T1000 (cell line): ENCODE data around the gene TSSK3.
"Not testable (repeated sequence)": the region's sequence is repeated elsewhere in the genome, so short reads cannot be mapped to it uniquely, and the experiment has no call there.

ENCODE experiments used
- DNase-seq: peaks from one replicate; lab custom pipeline; 2025; ENCODE audit warnings: mixed read lengths; lab: John Stamatoyannopoulos, UW

TSSK3 gene

DNA sequence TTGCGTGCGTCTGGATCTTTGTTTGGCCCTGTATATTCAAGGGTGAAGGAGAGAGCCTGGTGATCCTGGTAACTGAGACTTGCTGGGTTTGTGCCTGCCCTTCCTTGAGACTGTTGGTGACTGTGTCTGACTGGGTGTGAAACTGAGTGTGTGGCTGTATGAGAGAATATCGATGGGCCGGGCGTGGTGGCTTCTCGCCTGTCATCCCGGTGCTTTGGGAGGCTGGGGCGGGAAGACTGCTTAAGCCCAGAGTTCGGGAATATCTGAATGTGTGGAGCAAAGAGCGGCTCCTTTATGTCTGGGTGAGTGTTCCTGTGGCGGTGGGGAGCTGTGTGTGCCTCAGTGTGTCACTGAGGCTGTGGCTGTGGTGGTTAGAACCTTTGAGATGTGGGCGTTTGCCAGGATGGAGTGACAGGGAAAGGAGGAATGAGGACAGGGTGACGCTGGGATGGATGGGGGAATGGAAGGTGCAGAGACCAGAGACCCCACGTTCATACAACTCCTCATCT lies 23.6 kb upstream of the TSSK3 start:
- DNase-seq = no peak

GRCh38 chr1:32339363-32339978 lies 22.9 kb upstream of the TSSK3 start:
- peak; percentile 22 for DNase-seq

GRCh38 chr1:32341186-32341757 lies 21.1 kb upstream of the TSSK3 start:
- no peak for DNase-seq

GRCh38 chr1:32341971-32342370 lies 20.4 kb upstream of the TSSK3 start:
- no peak for DNase-seq

GRCh38 chr1:32342704-32343103 lies 19.6 kb upstream of the TSSK3 start:
- no peak for DNase-seq

- no peak for DNase-seq
These were observed 17.0 kb upstream of the TSSK3 start for GRCh38 chr1:32345289-32345827.

- DNase-seq = no peak
These were observed 15.7 kb upstream of the TSSK3 start for GRCh38 chr1:32346532-32347157.

DNA sequence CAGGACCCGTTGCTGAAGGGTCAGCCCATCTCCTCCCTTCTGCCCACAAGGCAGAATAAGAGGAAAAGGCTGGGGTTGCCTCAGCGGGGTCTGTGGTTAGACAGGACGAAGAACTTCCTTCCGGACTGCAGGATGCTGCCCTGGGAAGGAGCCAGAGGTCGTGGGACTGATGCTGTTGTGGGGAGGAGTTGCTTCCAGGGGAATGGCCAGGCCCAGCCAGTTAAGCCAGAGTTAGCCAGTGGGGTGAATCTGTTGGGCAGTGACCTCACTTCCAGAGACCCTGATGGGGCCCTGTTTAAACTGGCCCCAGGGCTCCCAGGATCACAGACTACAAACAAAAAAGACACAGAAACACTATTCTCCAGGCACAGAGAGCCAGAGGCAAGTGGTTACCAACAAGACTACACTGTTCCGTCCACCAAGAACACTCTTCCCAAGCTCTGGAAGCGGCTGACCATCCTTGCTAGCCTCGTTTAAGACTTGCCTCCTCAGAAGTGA lies 13.1 kb upstream of the TSSK3 start:
- DNase-seq = no peak

DNA sequence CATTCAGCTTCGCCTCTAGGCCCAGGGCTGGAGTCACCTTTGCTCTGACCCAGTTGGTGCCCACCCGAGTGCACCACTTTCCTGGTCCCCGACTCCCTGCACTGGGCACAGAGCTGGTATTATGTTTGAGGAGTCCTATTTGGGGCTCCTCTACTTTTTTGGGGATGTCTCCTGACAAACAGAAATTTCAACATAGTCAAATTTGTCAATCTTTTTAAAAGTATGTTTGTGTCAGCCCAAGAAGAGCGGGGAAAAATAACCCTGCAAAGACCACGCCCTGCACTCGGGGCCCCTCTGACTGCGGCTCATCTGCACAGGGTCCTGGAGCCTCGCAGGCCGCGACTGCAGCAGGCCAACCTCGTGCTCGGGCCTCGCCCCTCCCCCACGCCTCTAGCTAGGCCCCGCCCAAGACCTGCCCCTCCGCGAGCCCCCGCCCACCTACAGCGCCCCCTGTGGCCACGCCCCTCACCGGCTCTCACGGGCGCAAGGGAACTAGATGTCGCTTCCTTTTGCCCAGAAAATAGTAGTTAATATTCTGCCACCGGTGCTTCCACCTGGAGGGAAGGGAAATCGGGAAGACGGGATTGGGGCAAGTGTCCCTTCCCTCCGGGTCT lies 11.4 kb upstream of the TSSK3 start:
- no peak for DNase-seq

GRCh38 chr1:32351399-32352238 lies 10.7 kb upstream of the TSSK3 start:
- peak; percentile 89 for DNase-seq

DNA sequence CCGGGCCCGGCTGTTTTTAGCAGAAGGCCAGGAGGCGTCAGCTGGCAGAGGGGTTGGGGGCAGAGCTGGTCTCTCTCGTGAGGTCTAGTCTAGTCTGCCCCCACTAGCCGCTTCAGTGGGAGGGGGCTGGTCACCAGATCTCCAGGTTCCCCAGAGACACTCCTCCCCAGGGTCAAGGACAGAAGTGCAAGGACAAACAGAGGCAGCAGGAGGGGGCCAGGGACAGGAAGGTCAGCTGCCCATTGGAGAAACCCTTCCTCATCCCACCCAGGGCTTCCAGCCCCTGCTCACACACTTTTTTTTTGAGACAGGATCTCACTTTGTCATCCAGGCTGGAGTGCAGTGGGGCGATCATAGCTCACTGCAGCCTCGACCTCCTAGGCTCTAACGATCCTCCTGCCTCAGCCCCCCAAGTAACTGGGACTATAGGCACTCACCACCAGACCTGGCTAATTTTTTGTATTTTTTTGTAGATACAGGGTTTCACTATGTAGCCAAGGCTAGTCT lies 10.0 kb upstream of the TSSK3 start:
- DNase-seq = no peak

- no peak for DNase-seq
These were observed 9.4 kb upstream of the TSSK3 start for GRCh38 chr1:32352831-32353383.

DNA sequence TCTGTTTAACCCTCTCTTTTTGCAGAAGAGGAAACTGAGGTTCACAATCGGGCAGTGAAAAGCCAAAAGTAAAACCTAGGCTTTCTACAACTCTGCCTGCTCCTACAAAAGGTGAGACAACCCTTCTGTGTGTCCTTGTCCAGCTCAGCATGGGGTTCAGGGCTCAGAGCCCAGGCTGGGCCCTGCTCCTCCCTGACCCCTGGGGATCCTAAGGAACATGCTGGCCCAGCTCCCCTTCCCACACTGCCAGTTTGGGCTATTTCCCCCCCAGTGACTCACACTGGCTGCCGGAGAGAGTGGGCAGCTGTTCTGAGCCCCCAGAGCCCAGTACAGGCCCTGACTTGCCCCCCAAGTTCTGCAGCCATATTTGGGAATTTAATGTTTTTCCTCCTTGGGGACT lies 8.9 kb upstream of the TSSK3 start:
- no peak for DNase-seq

GRCh38 chr1:32353886-32354570 lies 8.3 kb upstream of the TSSK3 start:
- DNase-seq = no peak

GRCh38 chr1:32355778-32356177 lies 6.6 kb upstream of the TSSK3 start:
- not testable (repeated sequence) for DNase-seq

- DNase-seq = no peak
These were observed 5.9 kb upstream of the TSSK3 start for GRCh38 chr1:32356478-32356877.

- DNase-seq = no peak
These were observed 4.7 kb upstream of the TSSK3 start for GRCh38 chr1:32357614-32358013.

DNA sequence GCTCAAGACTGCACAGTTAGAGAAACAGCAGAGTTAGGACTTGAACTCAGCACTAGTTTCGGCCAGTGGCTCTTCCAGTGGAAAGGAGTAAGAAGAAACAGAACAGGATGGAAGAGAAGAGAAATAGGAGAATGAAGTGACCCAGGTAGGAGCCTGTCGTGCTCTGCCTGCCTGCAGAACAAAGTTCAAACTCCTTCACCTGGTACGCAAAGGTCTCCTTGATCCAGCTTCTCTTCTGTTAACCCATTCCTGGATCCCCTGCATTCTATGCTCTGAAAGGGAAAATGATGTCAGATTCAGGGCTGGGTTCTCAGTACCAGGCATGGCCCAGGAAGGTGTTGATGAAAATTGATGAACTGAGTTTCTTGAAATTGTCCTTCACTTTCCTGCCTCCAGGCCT lies 3.9 kb upstream of the TSSK3 start:
- DNase-seq = no peak

- DNase-seq = no peak
These were observed 1.0 kb upstream of the TSSK3 start for GRCh38 chr1:32361308-32361673.

DNA sequence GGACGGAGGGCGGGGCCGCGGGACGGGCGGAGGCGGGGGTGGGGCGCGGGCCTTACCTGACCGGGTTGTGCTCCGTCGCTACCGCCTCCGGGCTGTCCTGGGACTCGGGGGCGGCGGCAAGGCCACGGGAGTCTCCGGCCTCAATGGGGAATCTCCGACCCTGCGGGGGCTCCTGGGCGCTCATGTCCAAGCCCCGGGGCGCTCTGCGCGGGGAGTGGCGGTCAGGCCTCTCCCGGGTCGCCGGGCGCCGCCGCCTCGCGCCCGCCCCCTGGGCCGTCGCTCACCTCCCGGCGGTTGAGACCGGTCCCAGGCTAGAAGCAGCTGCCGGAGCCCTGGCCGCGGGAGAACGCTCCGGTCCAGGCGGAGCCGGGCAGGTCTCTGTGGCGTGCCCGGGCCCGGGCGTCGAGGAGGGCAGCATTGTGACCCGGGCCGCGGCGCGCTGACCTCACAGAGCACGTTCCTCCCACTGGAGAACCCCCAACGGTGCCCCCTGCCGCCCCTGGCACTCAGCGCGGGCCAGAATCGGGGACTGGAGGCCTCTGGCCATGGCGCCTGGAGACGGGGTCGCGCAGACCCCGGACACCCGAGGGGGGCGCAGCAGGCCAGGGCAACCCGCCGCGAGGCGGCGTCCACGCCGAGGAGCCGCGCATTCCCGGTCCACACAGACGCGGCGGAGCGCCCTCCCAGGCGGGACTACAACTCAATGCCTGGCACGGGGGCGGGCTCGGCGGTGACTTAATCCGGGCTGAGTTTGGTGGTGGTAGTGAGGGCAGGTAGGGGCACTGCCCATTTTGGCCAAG lies 465 bp upstream of the TSSK3 start:
- no peak for DNase-seq
